IgD-negative memory B cell (primary cell): ENCODE results near the gene ZC3H15. TPM values are rescaled to one million over a fixed set of nuclear protein-coding genes. Genes with fewer than 3 reads are reported as not detected.
"Not testable (repeated sequence)": the region's sequence is repeated elsewhere in the genome, so short reads cannot be mapped to it uniquely, and the experiment has no call there.

Experiments used
- H3K27ac Mint-ChIP-seq, 3 donors: one replicate each; pipeline ENCODE4 v1.8.0; 2020 to 2022; ENCODE audit warnings: mild to moderate bottlenecking in 3 of 3, mixed read lengths in 3 of 3, moderate library complexity in 1 of 3
- H3K27me3 Mint-ChIP-seq: one replicate; pipeline ENCODE4 v1.8.0; 2021; ENCODE audit warnings: mixed read lengths
- H3K36me3 Mint-ChIP-seq: one replicate; pipeline ENCODE4 v1.8.0; 2020; ENCODE audit warnings: mild to moderate bottlenecking, mixed read lengths
- H3K4me1 Mint-ChIP-seq, 3 donors: one replicate each; pipeline ENCODE4 v1.8.0; 2020 to 2022; ENCODE audit warnings: mixed read lengths in 3 of 3, mild to moderate bottlenecking in 1 of 3
- H3K4me3 Mint-ChIP-seq, 4 donors: one replicate each; pipeline ENCODE4 v1.8.0; 2020 to 2022; ENCODE audit warnings: mild to moderate bottlenecking in 4 of 4, mixed read lengths in 4 of 4, moderate library complexity in 3 of 4
- H3K9me3 Mint-ChIP-seq, 3 donors: one replicate each; pipeline ENCODE4 v1.8.0; 2020 to 2021; ENCODE audit warnings: mixed read lengths in 3 of 3, mild to moderate bottlenecking in 1 of 3
- polyA plus RNA-seq: library from polyadenylated mRNA; unstranded; fragments of 300-500 nt; fragmentation: Illumina TruSeq; gene quantifications from one replicate; pipeline ENCODE4 v1.2.3, GENCODE V29; 2021

Gene ZC3H15
- polyA plus RNA-seq, 1 donor from 2014 or later: 64.9 TPM

- peaks cover 0 to 4% (median 0%) of the 10 kb centered on the region in 3 donors for H3K4me1 Mint-ChIP-seq
- H3K9me3 Mint-ChIP-seq: no peaks in the 10 kb centered on the region
- no peaks in the 10 kb centered on the region for H3K27me3 Mint-ChIP-seq
- peaks cover 17% of the 10 kb centered on the region for H3K36me3 Mint-ChIP-seq
- no peak overlapping the region for H3K4me3 Mint-ChIP-seq
- H3K27ac Mint-ChIP-seq: peak overlapping the region in 1 of 3 donors; percentile 31
Measured at GRCh38 chr2:186517090-186517489, 31.0 kb downstream of the ZC3H15 start.

- H3K4me1 Mint-ChIP-seq: peaks cover 0 to 4% (median 0%) of the 10 kb centered on the region in 3 donors
- H3K9me3 Mint-ChIP-seq: no peaks in the 10 kb centered on the region
- H3K27ac Mint-ChIP-seq: peak overlapping the region in 1 of 3 donors; percentile 66
- H3K4me3 Mint-ChIP-seq: no peak overlapping the region
- H3K36me3 Mint-ChIP-seq: peaks cover 17% of the 10 kb centered on the region
- no peaks in the 10 kb centered on the region for H3K27me3 Mint-ChIP-seq
Measured at GRCh38 chr2:186518291-186518690, 32.2 kb downstream of the ZC3H15 start.

- Mint-ChIP-seq H3K27me3 (no peaks in the 10 kb centered on the region), H3K4me1 (peaks cover 0 to 4% (median 0%) of the 10 kb centered on the region in 3 donors), H3K27ac (no peak overlapping the region), H3K36me3 (peaks cover 17% of the 10 kb centered on the region), H3K4me3 (no peak overlapping the region), H3K9me3 (no peaks in the 10 kb centered on the region)
Measured at GRCh38 chr2:186518945-186519344, 32.9 kb downstream of the ZC3H15 start.

GRCh38 chr2:186521570-186522153 is 35.6 kb downstream of the ZC3H15 start:
- not testable (repeated sequence) for H3K27ac Mint-ChIP-seq, H3K9me3 Mint-ChIP-seq, H3K4me3 Mint-ChIP-seq, H3K27me3 Mint-ChIP-seq, H3K4me1 Mint-ChIP-seq
- peaks cover 17% of the 10 kb centered on the region for H3K36me3 Mint-ChIP-seq

GRCh38 chr2:186522450-186522849 is 36.4 kb downstream of the ZC3H15 start:
- Mint-ChIP-seq H3K27me3 (no peaks in the 10 kb centered on the region), H3K4me1 (peaks cover 0 to 2% (median 0%) of the 10 kb centered on the region in 3 donors), H3K9me3 (peaks cover 0 to 1% (median 0%) of the 10 kb centered on the region in 3 donors), H3K27ac (no peak overlapping the region), H3K36me3 (peaks cover 17% of the 10 kb centered on the region), H3K4me3 (no peak overlapping the region)

- H3K27me3 Mint-ChIP-seq: no peaks in the 10 kb centered on the region
- no peak overlapping the region for H3K27ac Mint-ChIP-seq
- no peaks in the 10 kb centered on the region for H3K4me1 Mint-ChIP-seq
- H3K36me3 Mint-ChIP-seq: peaks cover 13% of the 10 kb centered on the region
- H3K9me3 Mint-ChIP-seq: peaks cover 0 to 1% (median 0%) of the 10 kb centered on the region in 3 donors
- no peak overlapping the region for H3K4me3 Mint-ChIP-seq
Measured at GRCh38 chr2:186523791-186524190, 37.7 kb downstream of the ZC3H15 start.

GRCh38 chr2:186526281-186526680 is 40.2 kb downstream of the ZC3H15 start:
- Mint-ChIP-seq H3K27me3 (no peaks in the 10 kb centered on the region), H3K9me3 (peaks cover 0 to 1% (median 0%) of the 10 kb centered on the region in 3 donors), H3K27ac (no peak overlapping the region), H3K4me1 (no peaks in the 10 kb centered on the region), H3K36me3 (no peaks in the 10 kb centered on the region), H3K4me3 (no peak overlapping the region)

- Mint-ChIP-seq H3K27ac (no peak overlapping the region), H3K36me3 (no peaks in the 10 kb centered on the region), H3K4me1 (no peaks in the 10 kb centered on the region), H3K9me3 (peaks cover 0 to 1% (median 0%) of the 10 kb centered on the region in 3 donors), H3K4me3 (no peak overlapping the region), H3K27me3 (no peaks in the 10 kb centered on the region)
Measured at GRCh38 chr2:186530314-186530713, 44.3 kb downstream of the ZC3H15 start.

GRCh38 chr2:186531257-186531775 is 45.3 kb downstream of the ZC3H15 start:
- H3K36me3 Mint-ChIP-seq: no peaks in the 10 kb centered on the region
- H3K27ac Mint-ChIP-seq: no peak overlapping the region
- H3K9me3 Mint-ChIP-seq: peaks cover 0 to 1% (median 0%) of the 10 kb centered on the region in 3 donors
- H3K4me1 Mint-ChIP-seq: no peaks in the 10 kb centered on the region
- H3K27me3 Mint-ChIP-seq: no peaks in the 10 kb centered on the region
- no peak overlapping the region for H3K4me3 Mint-ChIP-seq

GRCh38 chr2:186532891-186533290 is 46.8 kb downstream of the ZC3H15 start:
- Mint-ChIP-seq H3K9me3 (no peaks in the 10 kb centered on the region), H3K27ac (no peak overlapping the region), H3K27me3 (no peaks in the 10 kb centered on the region)

GRCh38 chr2:186533717-186534116 is 47.7 kb downstream of the ZC3H15 start:
- H3K4me1 Mint-ChIP-seq: no peaks in the 10 kb centered on the region

More at GRCh38 chr2:186532891-186533290, 46.8 kb downstream of the ZC3H15 start:
- Mint-ChIP-seq H3K4me3 (no peak overlapping the region), H3K36me3 (no peaks in the 10 kb centered on the region), H3K4me1 (no peaks in the 10 kb centered on the region)

GRCh38 chr2:186534406-186534805 is 48.3 kb downstream of the ZC3H15 start:
- Mint-ChIP-seq H3K4me1 (no peaks in the 10 kb centered on the region), H3K4me3 (no peak overlapping the region), H3K9me3 (no peaks in the 10 kb centered on the region), H3K27ac (no peak overlapping the region), H3K27me3 (no peaks in the 10 kb centered on the region), H3K36me3 (no peaks in the 10 kb centered on the region)

More at GRCh38 chr2:186533717-186534116, 47.7 kb downstream of the ZC3H15 start:
- H3K36me3 Mint-ChIP-seq: no peaks in the 10 kb centered on the region
- H3K27ac Mint-ChIP-seq: no peak overlapping the region
- H3K27me3 Mint-ChIP-seq: no peaks in the 10 kb centered on the region
- H3K9me3 Mint-ChIP-seq: no peaks in the 10 kb centered on the region
- H3K4me3 Mint-ChIP-seq: no peak overlapping the region

- no peaks in the 10 kb centered on the region for H3K36me3 Mint-ChIP-seq
- H3K27me3 Mint-ChIP-seq: peaks cover 2% of the 10 kb centered on the region
- no peak overlapping the region for H3K27ac Mint-ChIP-seq
- no peaks in the 10 kb centered on the region for H3K9me3 Mint-ChIP-seq
- no peaks in the 10 kb centered on the region for H3K4me1 Mint-ChIP-seq
- no peak overlapping the region for H3K4me3 Mint-ChIP-seq
Measured at GRCh38 chr2:186535861-186536260, 49.8 kb downstream of the ZC3H15 start.

- Mint-ChIP-seq H3K27ac (no peak overlapping the region), H3K4me3 (no peak overlapping the region), H3K9me3 (no peaks in the 10 kb centered on the region), H3K36me3 (no peaks in the 10 kb centered on the region), H3K27me3 (peaks cover 3% of the 10 kb centered on the region), H3K4me1 (no peaks in the 10 kb centered on the region)
Measured at GRCh38 chr2:186537019-186537418, 51.0 kb downstream of the ZC3H15 start.

- Mint-ChIP-seq H3K9me3 (no peaks in the 10 kb centered on the region), H3K4me1 (no peaks in the 10 kb centered on the region), H3K36me3 (no peaks in the 10 kb centered on the region), H3K4me3 (no peak overlapping the region), H3K27me3 (peaks cover 5% of the 10 kb centered on the region), H3K27ac (no peak overlapping the region)
Measured at GRCh38 chr2:186540941-186541340, 54.9 kb downstream of the ZC3H15 start.

GRCh38 chr2:186542002-186542401 is 55.9 kb downstream of the ZC3H15 start:
- H3K36me3 Mint-ChIP-seq: no peaks in the 10 kb centered on the region
- no peaks in the 10 kb centered on the region for H3K9me3 Mint-ChIP-seq
- no peaks in the 10 kb centered on the region for H3K4me1 Mint-ChIP-seq
- no peak overlapping the region for H3K4me3 Mint-ChIP-seq
- H3K27me3 Mint-ChIP-seq: peaks cover 5% of the 10 kb centered on the region
- no peak overlapping the region for H3K27ac Mint-ChIP-seq
